IMR-90 (cell line): ENCODE results near the gene HOXB8. TPM values are rescaled to one million over a fixed set of nuclear protein-coding genes. Genes with fewer than 3 reads are reported as not detected.

Experiments used
- BHLHE40 ChIP-seq: fragments of 150-350 bp; IDR thresholded peaks from 2 replicates; pipeline ENCODE4 v1.6.1; 2016; ENCODE audit warnings: mild to moderate bottlenecking, low read depth, low read length
- NFE2L2 ChIP-seq: fragments of 150-350 bp; IDR thresholded peaks from 2 replicates; pipeline ENCODE4 v1.6.1; 2016; ENCODE audit warnings: low read depth, mild to moderate bottlenecking, low read length
- POLR2A ChIP-seq: IDR thresholded peaks from 2 replicates; pipeline ENCODE4 v1.6.1; 2012; ENCODE audit warnings: mild to moderate bottlenecking, low read depth, low read length
- SMC3 ChIP-seq: fragments of 150-350 bp; IDR thresholded peaks from 2 replicates; pipeline ENCODE4 v1.6.1; 2016; ENCODE audit warnings: low read depth, mild to moderate bottlenecking, antibody characterized with exemption, low read length, moderate library complexity
- polyA plus RNA-seq, 3 experiments: library from polyadenylated mRNA; depleted of rRNA; stranded (reverse); fragments of >200 nt; gene quantifications; 2 replicates each; pipeline ENCODE4 v1.2.3, GENCODE V29; 2012; ENCODE audit warnings: low replicate concordance in 1 of 3
- total RNA-seq: library from RNA; depleted of rRNA; stranded (reverse); fragments of >200 nt; gene quantifications from 2 replicates; pipeline ENCODE4 v1.2.3, GENCODE V29; 2012
- TF ChIP-seq, protein P1 (sequence below): fragments of 150-350 bp; IDR thresholded peaks from 2 replicates; pipeline ENCODE4 v1.6.1; 2016; ENCODE audit warnings: low read depth, mild to moderate bottlenecking, low read length, moderate library complexity, borderline replicate concordance

Gene HOXB8
- total and polyA plus RNA-seq, 2 of the 4 experiments (the other 2 are of a cell fraction), result 0.54 to 5.3 TPM

DNA sequence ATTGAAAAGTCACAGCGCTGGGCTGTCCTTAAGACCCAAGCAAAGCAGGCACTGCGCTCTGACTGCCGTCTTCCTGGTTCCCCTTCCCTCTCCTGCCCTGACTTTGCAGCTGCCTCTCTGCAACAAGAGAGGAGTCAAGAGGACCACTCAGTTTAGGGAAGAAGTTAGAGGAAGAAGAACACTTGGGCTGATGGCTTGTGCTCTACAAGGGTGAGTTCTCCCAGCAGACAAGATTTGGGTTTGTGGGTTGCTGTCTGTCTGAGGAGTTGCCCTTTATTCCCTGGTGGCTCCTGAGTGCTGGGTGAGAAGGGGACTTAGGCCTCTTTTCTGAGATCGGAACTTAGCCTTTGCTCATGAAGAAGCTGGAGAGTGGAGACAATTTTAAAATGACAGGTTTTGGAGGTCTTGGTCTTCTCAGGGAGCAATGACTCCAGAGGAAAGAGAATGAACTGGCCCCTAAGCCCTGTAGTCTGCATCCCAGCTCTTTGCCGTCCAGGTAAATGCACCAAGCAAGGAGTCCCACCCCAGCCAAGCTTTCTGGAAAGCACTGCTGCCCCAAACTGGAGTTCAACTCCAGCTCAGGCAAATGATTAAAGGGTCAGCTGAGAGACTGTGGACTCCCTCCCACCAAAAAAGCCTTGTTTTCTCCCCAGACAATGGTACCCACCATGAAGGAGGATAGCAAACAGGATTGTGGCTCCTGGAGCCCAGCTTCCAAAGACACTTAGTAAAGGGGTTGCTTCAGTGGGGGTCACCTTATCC, 13.7 kb upstream of the HOXB8 start (continued):
- TF ChIP-seq, protein P1, sequence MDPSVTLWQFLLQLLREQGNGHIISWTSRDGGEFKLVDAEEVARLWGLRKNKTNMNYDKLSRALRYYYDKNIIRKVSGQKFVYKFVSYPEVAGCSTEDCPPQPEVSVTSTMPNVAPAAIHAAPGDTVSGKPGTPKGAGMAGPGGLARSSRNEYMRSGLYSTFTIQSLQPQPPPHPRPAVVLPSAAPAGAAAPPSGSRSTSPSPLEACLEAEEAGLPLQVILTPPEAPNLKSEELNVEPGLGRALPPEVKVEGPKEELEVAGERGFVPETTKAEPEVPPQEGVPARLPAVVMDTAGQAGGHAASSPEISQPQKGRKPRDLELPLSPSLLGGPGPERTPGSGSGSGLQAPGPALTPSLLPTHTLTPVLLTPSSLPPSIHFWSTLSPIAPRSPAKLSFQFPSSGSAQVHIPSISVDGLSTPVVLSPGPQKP, result no peak
- TF ChIP-seq POLR2A (no peak), BHLHE40 (no peak), NFE2L2 (no peak), SMC3 (no peak)
